GM18519 (cell line): Measurements from ENCODE around the gene STMP1.
"Not testable (repeated sequence)": the region's sequence is repeated elsewhere in the genome, so short reads cannot be mapped to it uniquely, and the experiment has no call there.

Source experiments
- ATAC-seq: cut with Tn5 transposase; IDR thresholded peaks from one replicate; pipeline ENCODE4 v1.9.1; 2021; ENCODE audit warnings: mild to moderate bottlenecking, moderate library complexity; ENCODE audit not compliant: unreplicated experiment, low FRiP score

Gene STMP1

GRCh38 chr7:135662373-135663114 is at the start of gene STMP1:
TSS of gene STMP1 (plus strand) at chr7:135662514.
- ATAC-seq: peak; percentile 89

- ATAC-seq: no peak
These were observed 46.2 kb upstream of the STMP1 start for GRCh38 chr7:135616136-135616535.

- ATAC-seq: no peak
These were observed 44.5 kb upstream of the STMP1 start for GRCh38 chr7:135617781-135618180.

GRCh38 chr7:135618510-135618909 is 43.8 kb upstream of the STMP1 start:
- ATAC-seq: no peak

- no peak for ATAC-seq
These were observed 41.9 kb upstream of the STMP1 start for GRCh38 chr7:135620447-135620846.

- ATAC-seq: no peak
These were observed 41.1 kb upstream of the STMP1 start for GRCh38 chr7:135620980-135621850.

DNA sequence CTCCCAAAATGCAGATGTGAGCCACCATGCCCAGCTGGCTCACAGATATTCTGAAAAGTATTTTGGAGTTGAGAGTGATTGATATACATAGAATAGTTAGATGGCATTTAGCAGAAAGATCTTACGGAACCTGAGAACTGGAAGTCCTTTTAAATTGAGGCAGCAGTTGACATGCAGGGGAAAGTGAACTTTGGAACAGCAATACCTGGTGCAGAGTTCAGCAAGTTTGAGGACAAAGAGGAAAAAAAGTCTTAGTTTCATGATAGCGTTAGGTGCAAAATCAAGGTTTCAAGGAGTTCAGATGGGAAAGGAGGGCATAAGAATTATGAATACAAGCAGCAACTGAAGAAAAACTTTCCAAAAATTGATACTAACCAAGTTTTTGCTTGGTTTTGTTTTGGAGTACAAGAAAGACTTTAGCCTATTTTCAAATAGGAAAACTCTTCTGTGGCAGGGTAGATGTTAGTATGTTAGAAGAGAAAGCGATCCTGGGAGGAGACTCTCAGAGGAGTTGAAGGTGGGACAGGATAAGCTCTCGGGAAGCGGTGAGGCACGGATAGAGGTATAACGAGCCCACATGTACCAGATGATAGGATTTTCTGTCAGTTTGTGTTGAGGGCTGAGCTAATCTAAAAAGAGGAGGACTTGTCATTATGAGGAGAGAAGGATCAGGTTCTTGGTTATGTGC is 28.0 kb upstream of the STMP1 start:
- no peak for ATAC-seq

- ATAC-seq: not testable (repeated sequence)
These were observed 22.6 kb upstream of the STMP1 start for GRCh38 chr7:135639690-135640089.

GRCh38 chr7:135644154-135644553 is 18.2 kb upstream of the STMP1 start:
- no peak for ATAC-seq

DNA sequence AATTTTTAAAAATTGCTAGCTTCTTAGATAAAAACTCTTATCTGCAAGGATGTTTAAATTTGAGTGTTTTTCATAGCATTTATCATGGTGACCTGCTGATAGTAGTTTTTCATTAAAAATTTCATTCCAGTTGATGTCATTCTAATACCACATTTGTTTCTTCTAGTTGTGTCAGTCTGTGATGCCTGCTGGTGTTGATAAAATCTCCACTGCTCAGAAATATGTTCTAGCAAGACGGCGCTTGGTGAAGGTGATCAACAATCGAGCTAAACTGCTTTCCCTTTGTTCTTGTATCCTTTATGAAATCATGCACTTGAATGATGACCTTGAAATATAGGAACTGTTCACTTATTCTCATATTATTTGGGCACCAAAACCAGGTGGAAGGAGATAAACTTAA is 17.6 kb upstream of the STMP1 start:
- ATAC-seq: no peak

GRCh38 chr7:135645296-135645904 is 16.9 kb upstream of the STMP1 start:
- ATAC-seq: no peak

GRCh38 chr7:135647755-135648154 is 14.6 kb upstream of the STMP1 start:
- ATAC-seq: no peak

- no peak for ATAC-seq
These were observed 14.1 kb upstream of the STMP1 start for GRCh38 chr7:135648235-135648634.

- no peak for ATAC-seq
These were observed 11.3 kb upstream of the STMP1 start for GRCh38 chr7:135650831-135651573.

- no peak for ATAC-seq
These were observed 8.8 kb upstream of the STMP1 start for GRCh38 chr7:135653340-135654080.

GRCh38 chr7:135658564-135658963 is 3.8 kb upstream of the STMP1 start:
- no peak for ATAC-seq

DNA sequence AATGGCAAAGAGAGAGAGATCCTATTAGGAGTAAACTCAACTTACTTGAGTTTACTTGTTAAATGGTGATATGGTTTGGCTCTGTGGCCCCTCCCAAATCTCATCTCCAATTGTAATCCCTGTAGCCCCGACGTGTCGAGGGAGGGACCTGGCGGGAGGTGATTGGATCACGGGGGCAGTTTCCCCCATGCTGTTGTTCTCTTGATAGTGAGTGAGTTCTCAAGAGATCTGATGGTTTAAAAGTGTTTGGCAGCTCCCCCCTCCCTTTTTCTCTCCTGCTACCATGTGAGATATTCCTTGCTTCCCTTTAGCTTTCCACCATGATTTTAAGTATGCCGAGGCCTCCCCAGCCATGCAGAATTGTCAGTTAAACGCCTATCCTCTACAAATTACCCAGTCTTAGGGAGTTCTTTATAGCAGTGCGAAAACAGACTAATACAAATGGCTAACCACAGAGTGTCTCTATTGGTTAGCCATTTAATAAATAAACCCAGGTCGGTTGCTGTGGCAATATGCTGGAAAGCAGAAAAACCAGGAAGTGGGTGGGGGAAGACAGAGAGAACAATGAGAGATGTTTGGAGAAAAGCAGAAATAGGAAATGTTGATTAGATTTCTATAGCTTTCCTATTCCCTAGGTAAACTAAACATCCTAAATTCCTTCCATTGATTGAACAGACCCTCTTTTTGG is 3.0 kb upstream of the STMP1 start:
- no peak for ATAC-seq

- ATAC-seq: no peak
These were observed 797 bp upstream of the STMP1 start for GRCh38 chr7:135661311-135662122.
